ENCODE measurements around the gene TNIK. TPM values are rescaled to one million over a fixed set of nuclear protein-coding genes. Genes with fewer than 3 reads are reported as not detected.
"Not testable (repeated sequence)": the region's sequence is repeated elsewhere in the genome, so short reads cannot be mapped to it uniquely, and the experiment has no call there.

TNIK gene
- total RNA-seq, 3 donors from 2014 or later = 12.9 to 15.4 (median 13.5) TPM

GRCh38 chr3:171459137-171459941 is 866 bp downstream of the TNIK start:
- ATAC-seq (peak; percentile 8 to 19), DNase-seq (peak; percentile 45)
- H3K27me3 Mint-ChIP-seq (ENCODE audit: low read depth) = no peaks in the 10 kb centered on the region
- peaks cover 58% of the 10 kb centered on the region for H3K4me1 Mint-ChIP-seq (ENCODE audit: low read depth)
- H3K9me3 Mint-ChIP-seq = no peaks in the 10 kb centered on the region
- no peaks in the 10 kb centered on the region for H3K36me3 Mint-ChIP-seq (ENCODE audit: insufficient read depth)
- peak overlapping the region; percentile 99 for H3K4me3 Mint-ChIP-seq

GRCh38 chr3:171458864-171459136 is 1.4 kb downstream of the TNIK start:
- Mint-ChIP-seq H3K27me3 (ENCODE audit: low read depth) (no peaks in the 10 kb centered on the region), H3K4me1 (ENCODE audit: low read depth) (peaks cover 58% of the 10 kb centered on the region), H3K36me3 (ENCODE audit: insufficient read depth) (no peaks in the 10 kb centered on the region), H3K4me3 (peak overlapping the region; percentile 99), H3K9me3 (no peaks in the 10 kb centered on the region)
- ATAC-seq (no peak), DNase-seq (no peak)

DNA sequence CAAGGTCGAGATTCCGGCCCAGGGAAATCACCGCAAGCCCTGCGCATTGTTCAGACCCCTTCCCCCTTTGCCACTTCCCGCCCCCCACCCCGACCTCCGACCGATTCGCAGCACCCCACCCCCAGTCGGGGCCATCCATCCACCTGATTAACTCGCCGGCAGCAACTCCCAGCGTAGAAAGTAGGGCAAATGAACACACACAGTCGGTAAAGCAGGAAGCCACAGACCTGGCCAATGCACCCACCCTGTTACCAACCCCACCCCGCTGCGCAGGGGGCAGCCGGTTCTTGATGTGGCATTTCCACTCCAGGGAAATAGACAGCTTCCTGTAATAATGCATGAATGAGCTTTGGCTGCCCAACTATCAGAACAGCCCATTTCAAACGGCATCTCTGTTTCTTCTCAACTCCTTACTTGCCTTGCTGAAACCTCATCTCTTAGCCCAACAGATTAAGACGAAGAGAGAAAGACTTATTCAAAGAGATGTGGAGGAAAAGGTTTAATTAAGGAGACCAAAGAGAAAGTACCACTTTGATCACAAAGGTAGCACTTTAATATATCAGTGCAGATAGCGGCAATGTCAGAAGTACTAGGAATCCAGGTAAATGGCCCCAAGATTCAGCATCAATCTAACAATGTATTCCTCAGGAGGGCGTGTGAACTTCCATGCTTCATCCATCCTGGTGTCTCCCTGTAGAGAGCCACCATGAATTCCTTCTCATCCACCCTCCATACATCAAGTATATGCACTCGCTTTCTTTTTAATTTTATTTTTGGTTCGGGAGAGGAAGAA is 1.9 kb downstream of the TNIK start:
- H3K4me1 Mint-ChIP-seq (ENCODE audit: low read depth) = peaks cover 58% of the 10 kb centered on the region
- H3K27me3 Mint-ChIP-seq (ENCODE audit: low read depth) = no peaks in the 10 kb centered on the region
- ATAC-seq (no peak), DNase-seq (peak; percentile 21)
- H3K4me3 Mint-ChIP-seq = peak overlapping the region; percentile 99
- H3K9me3 Mint-ChIP-seq = no peaks in the 10 kb centered on the region
- no peaks in the 10 kb centered on the region for H3K36me3 Mint-ChIP-seq (ENCODE audit: insufficient read depth)

DNA sequence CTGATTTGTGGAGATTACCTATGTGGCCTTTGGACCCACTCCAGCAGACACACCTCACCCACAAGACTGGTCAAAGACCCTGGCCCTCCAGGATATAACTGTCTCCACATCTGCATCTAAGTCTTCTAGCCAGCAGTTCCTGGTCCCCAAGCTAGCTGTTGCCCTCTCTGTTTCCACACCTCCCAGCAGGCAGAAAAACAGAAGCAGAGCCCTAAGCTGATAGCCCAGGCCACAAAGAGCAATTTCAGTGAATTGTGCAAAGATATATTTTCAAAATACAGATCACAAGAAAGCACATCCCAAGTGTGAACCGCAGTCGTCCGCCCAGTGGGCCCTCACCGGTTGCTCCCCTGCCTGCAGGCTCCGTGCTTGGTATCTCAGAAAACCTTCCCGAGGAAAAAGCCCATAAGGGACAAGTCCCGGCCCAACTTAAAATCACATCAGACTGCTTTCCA is 2.6 kb downstream of the TNIK start:
- no peak for ATAC-seq
- no peaks in the 10 kb centered on the region for H3K9me3 Mint-ChIP-seq
- no peaks in the 10 kb centered on the region for H3K36me3 Mint-ChIP-seq (ENCODE audit: insufficient read depth)
- H3K4me1 Mint-ChIP-seq (ENCODE audit: low read depth) = peaks cover 58% of the 10 kb centered on the region
- DNase-seq = no peak
- peak overlapping the region; percentile 99 for H3K4me3 Mint-ChIP-seq
- H3K27me3 Mint-ChIP-seq (ENCODE audit: low read depth) = no peaks in the 10 kb centered on the region

- Mint-ChIP-seq H3K36me3 (ENCODE audit: insufficient read depth) (no peaks in the 10 kb centered on the region), H3K4me1 (ENCODE audit: low read depth) (peaks cover 52% of the 10 kb centered on the region), H3K9me3 (no peaks in the 10 kb centered on the region), H3K4me3 (peak overlapping the region; percentile 99), H3K27me3 (ENCODE audit: low read depth) (no peaks in the 10 kb centered on the region)
- no peak for ATAC-seq
- DNase-seq = no peak
Measured at GRCh38 chr3:171456765-171457606, 3.2 kb downstream of the TNIK start.

GRCh38 chr3:171455603-171456550 is 4.3 kb downstream of the TNIK start:
- ATAC-seq = no peak
- Mint-ChIP-seq H3K27me3 (ENCODE audit: low read depth) (no peaks in the 10 kb centered on the region), H3K36me3 (ENCODE audit: insufficient read depth) (no peaks in the 10 kb centered on the region), H3K9me3 (no peaks in the 10 kb centered on the region), H3K4me1 (ENCODE audit: low read depth) (peaks cover 48% of the 10 kb centered on the region), H3K4me3 (no peak overlapping the region)
- no peak for DNase-seq

GRCh38 chr3:171454041-171454440 is 6.2 kb downstream of the TNIK start:
- H3K9me3 Mint-ChIP-seq = no peaks in the 10 kb centered on the region
- H3K4me3 Mint-ChIP-seq = no peak overlapping the region
- peaks cover 52% of the 10 kb centered on the region for H3K4me1 Mint-ChIP-seq (ENCODE audit: low read depth)
- DNase-seq (no peak), ATAC-seq (no peak)
- no peaks in the 10 kb centered on the region for H3K27me3 Mint-ChIP-seq (ENCODE audit: low read depth)
- H3K36me3 Mint-ChIP-seq (ENCODE audit: insufficient read depth) = peaks cover 5% of the 10 kb centered on the region

- Mint-ChIP-seq H3K9me3 (no peaks in the 10 kb centered on the region), H3K4me3 (no peak overlapping the region), H3K36me3 (ENCODE audit: insufficient read depth) (peaks cover 5% of the 10 kb centered on the region), H3K27me3 (ENCODE audit: low read depth) (no peaks in the 10 kb centered on the region), H3K4me1 (ENCODE audit: low read depth) (peaks cover 47% of the 10 kb centered on the region)
- ATAC-seq (no peak), DNase-seq (no peak)
Measured at GRCh38 chr3:171453180-171453886, 6.9 kb downstream of the TNIK start.

- H3K4me1 Mint-ChIP-seq (ENCODE audit: low read depth) = peaks cover 42% of the 10 kb centered on the region
- H3K9me3 Mint-ChIP-seq = no peaks in the 10 kb centered on the region
- no peak overlapping the region for H3K4me3 Mint-ChIP-seq
- DNase-seq (no peak), ATAC-seq (no peak)
- H3K27me3 Mint-ChIP-seq (ENCODE audit: low read depth) = no peaks in the 10 kb centered on the region
- peaks cover 5% of the 10 kb centered on the region for H3K36me3 Mint-ChIP-seq (ENCODE audit: insufficient read depth)
Measured at GRCh38 chr3:171452328-171452727, 7.9 kb downstream of the TNIK start.

GRCh38 chr3:171451915-171452314 is 8.3 kb downstream of the TNIK start:
- Mint-ChIP-seq H3K27me3 (ENCODE audit: low read depth) (no peaks in the 10 kb centered on the region), H3K36me3 (ENCODE audit: insufficient read depth) (peaks cover 5% of the 10 kb centered on the region), H3K4me3 (no peak overlapping the region), H3K9me3 (no peaks in the 10 kb centered on the region), H3K4me1 (ENCODE audit: low read depth) (peaks cover 38% of the 10 kb centered on the region)
- DNase-seq (no peak), ATAC-seq (no peak)

- not testable (repeated sequence) for H3K27me3 Mint-ChIP-seq (ENCODE audit: low read depth); H3K4me3 Mint-ChIP-seq; DNase-seq; H3K9me3 Mint-ChIP-seq; ATAC-seq
- H3K4me1 Mint-ChIP-seq (ENCODE audit: low read depth) = peaks cover 45% of the 10 kb centered on the region
- peaks cover 10% of the 10 kb centered on the region for H3K36me3 Mint-ChIP-seq (ENCODE audit: insufficient read depth)
Measured at GRCh38 chr3:171447579-171447891, 12.7 kb downstream of the TNIK start.

DNA sequence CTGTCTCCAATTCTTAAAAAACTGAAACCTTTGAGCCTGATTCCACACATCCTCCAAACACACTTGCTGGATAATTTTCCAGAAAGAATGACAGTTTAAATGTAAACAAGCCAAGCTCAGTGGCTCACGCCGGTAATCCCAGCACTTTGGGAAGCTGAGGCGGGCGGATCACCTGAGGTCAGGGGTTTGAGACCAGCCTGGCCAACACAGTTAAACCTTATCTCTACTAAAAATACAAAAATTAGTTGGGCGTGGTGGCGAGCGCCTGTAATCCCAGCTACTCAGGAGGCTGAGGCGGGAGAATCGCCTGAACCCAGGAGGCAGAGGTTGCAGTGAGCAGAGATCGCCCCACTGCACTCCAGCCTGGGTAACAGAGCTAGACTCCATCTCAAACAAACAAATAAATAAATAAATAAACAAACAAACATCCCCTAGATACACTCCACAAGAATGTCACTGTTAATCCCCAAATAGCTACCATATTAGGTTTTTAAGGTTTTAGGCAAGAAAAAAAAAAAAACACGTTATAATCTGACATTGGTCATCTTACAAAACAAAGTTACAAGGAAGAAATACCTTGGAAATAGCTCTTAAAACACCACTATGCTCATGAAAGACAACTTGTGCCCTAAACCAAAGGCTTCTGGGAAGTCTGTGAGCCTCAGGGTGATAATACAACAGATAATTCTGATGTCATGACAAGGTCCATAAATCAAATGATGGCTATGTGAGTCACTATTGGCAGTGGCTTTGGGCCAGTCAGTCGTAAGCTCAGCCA is 13.2 kb downstream of the TNIK start:
- no peak overlapping the region for H3K4me3 Mint-ChIP-seq

More for the DNA sequence above, 13.2 kb downstream of the TNIK start:
- Mint-ChIP-seq H3K27me3 (ENCODE audit: low read depth) (no peaks in the 10 kb centered on the region), H3K36me3 (ENCODE audit: insufficient read depth) (peaks cover 10% of the 10 kb centered on the region), H3K4me1 (ENCODE audit: low read depth) (peaks cover 51% of the 10 kb centered on the region), H3K9me3 (no peaks in the 10 kb centered on the region)
- ATAC-seq (no peak), DNase-seq (no peak)
